ENCODE measurements around the gene CLDN12.

- TF ChIP-seq POLR2A (IDR thresholded peaks at IDR 0.05), result no peak
- no peak for TF ChIP-seq CTCF (IDR thresholded peaks at IDR 0.05)
Measured at GRCh38 chr7:90401989-90402388, 1.3 kb upstream of the CLDN12 start.
